H1 (cell line): ENCODE results near the gene NEGR1. TPM values are rescaled to one million over a fixed set of nuclear protein-coding genes. Genes with fewer than 3 reads are reported as not detected.

Experiments used
- CTCF ChIA-PET: fragments of 300-600 bp; sonication (Branson Sonifier 250); formaldehyde crosslinking; loops from one replicate; lab custom pipeline; 2021; ENCODE audit not compliant: partially characterized antibody; lab: Charles Lee
- POLR2A ChIA-PET: fragments of 300-600 bp; sonication (Branson Sonifier 250); formaldehyde crosslinking; loops from one replicate; lab custom pipeline; 2021; ENCODE audit warnings: inconsistent platforms; ENCODE audit not compliant: partially characterized antibody; lab: Charles Lee
- DNase-seq, 2 experiments: peaks; one replicate each; pipeline versions ENCODE4 v3.0.0 to v3.0.0-alpha.2; 2010 to 2022; ENCODE audit warnings: low spot score in 2 of 2, low read depth in 1 of 2, mixed read lengths in 1 of 2
- FAIRE-seq: peaks from 2 replicates; lab custom pipeline; 2011; peaks lifted over from hg19 to GRCh38; lab: Jason Lieb, UNC
- H2AFZ ChIP-seq: 2 replicates; pipeline ENCODE4 v1.8.1; 2012; ENCODE audit warnings: low read length, inconsistent platforms
- H2AK5ac ChIP-seq: 2 replicates; pipeline ENCODE4 v1.6.1; 2013; ENCODE audit warnings: low read depth, low read length
- H2BK120ac ChIP-seq: replicated peaks from 2 replicates; pipeline ENCODE3; 2013; ENCODE audit warnings: low read depth, low read length, inconsistent platforms
- H2BK12ac ChIP-seq: 2 replicates; pipeline ENCODE4 v1.6.1; 2013; ENCODE audit warnings: low read depth, low read length
- H2BK15ac ChIP-seq: 2 replicates; pipeline ENCODE4 v1.6.1; 2013; ENCODE audit warnings: low read length
- H2BK20ac ChIP-seq: 2 replicates; pipeline ENCODE4 v1.6.1; 2013; ENCODE audit warnings: low read length
- H2BK5ac ChIP-seq: 2 replicates; pipeline ENCODE4 v1.6.1; 2013; ENCODE audit warnings: low read depth, low read length
- H3K14ac ChIP-seq: 2 replicates; pipeline ENCODE4 v1.6.1; 2013; ENCODE audit warnings: inconsistent platforms; ENCODE audit not compliant: insufficient read length
- H3K18ac ChIP-seq: 2 replicates; pipeline ENCODE4 v1.6.1; 2013; ENCODE audit warnings: low read length; ENCODE audit errors: extremely low read depth
- H3K23ac ChIP-seq: 2 replicates; pipeline ENCODE4 v1.6.1; 2013; ENCODE audit warnings: inconsistent platforms; ENCODE audit not compliant: insufficient read length
- H3K23me2 ChIP-seq: 2 replicates; pipeline ENCODE4 v1.6.1; 2013; ENCODE audit warnings: low read depth, low read length
- H3K27ac ChIP-seq: 2 replicates; pipeline ENCODE4 v1.6.1; 2011; ENCODE audit warnings: low read depth, low read length, inconsistent platforms
- H3K27me3 ChIP-seq, 4 experiments: replicated peaks in 1 of 4; 1 replicate in 1 of 4; 2 replicates in 3 of 4; pipeline versions ENCODE4 v1.6.1 to v1.8.1; 2011 to 2013; ENCODE audit warnings: low read length in 3 of 4, mild to moderate bottlenecking in 3 of 4, inconsistent platforms in 2 of 4, mixed read lengths in 2 of 4, moderate library complexity in 1 of 4; ENCODE audit not compliant: control insufficient read depth in 3 of 4, insufficient read depth in 3 of 4; ENCODE audit errors: extremely low read depth in 1 of 4
- H3K36me3 ChIP-seq, 4 experiments: 2 replicates each; pipeline versions ENCODE4 v1.6.1 to v1.8.1; 2011 to 2013; ENCODE audit warnings: mild to moderate bottlenecking in 4 of 4, low read length in 3 of 4, moderate library complexity in 2 of 4, control low read depth in 1 of 4, inconsistent platforms in 1 of 4; ENCODE audit not compliant: insufficient read depth in 4 of 4, control insufficient read depth in 2 of 4
- H3K4ac ChIP-seq: replicated peaks from 2 replicates; pipeline ENCODE3; 2013; ENCODE audit warnings: low read length, low read depth, mixed read lengths, inconsistent platforms; ENCODE audit not compliant: insufficient read length
- H3K4me1 ChIP-seq, 4 experiments: replicated peaks in 1 of 4; 1 replicate in 1 of 4; 2 replicates in 3 of 4; pipeline versions ENCODE4 v1.6.1 to v1.8.1; 2011 to 2013; ENCODE audit warnings: low read length in 3 of 4, inconsistent platforms in 2 of 4, mixed read lengths in 1 of 4; ENCODE audit not compliant: insufficient read depth in 4 of 4, control insufficient read depth in 3 of 4
- H3K4me2 ChIP-seq, 2 experiments: 2 replicates each; pipeline versions ENCODE4 v1.6.1 to v1.8.1; 2011 to 2013; ENCODE audit warnings: low read depth in 2 of 2, low read length in 2 of 2, control low read depth in 1 of 2, inconsistent platforms in 1 of 2, mild to moderate bottlenecking in 1 of 2; ENCODE audit not compliant: insufficient read depth in 1 of 2
- H3K4me3 ChIP-seq, 4 experiments: fragments of 200-600, 300-600 bp in 1 of 4; sonication (generic), shearing (Covaris generic), sonication (Bioruptor Twin) in 1 of 4; 2 replicates each; pipeline versions ENCODE4 v1.5.1 to v1.8.1; 2011 to 2016; ENCODE audit warnings: low read length in 4 of 4, low read depth in 3 of 4, control low read depth in 2 of 4, inconsistent platforms in 2 of 4, mild to moderate bottlenecking in 2 of 4, mixed read lengths in 1 of 4, moderate library complexity in 1 of 4; ENCODE audit not compliant: insufficient read depth in 2 of 4; ENCODE audit errors: extremely low read depth in 1 of 4
- H3K56ac ChIP-seq: replicated peaks from 2 replicates; pipeline ENCODE3; 2013; ENCODE audit warnings: low read depth, mild to moderate bottlenecking, mixed read lengths, low read length, inconsistent platforms; ENCODE audit not compliant: insufficient read length
- H3K79me1 ChIP-seq: 2 replicates; pipeline ENCODE4 v1.6.1; 2013; ENCODE audit warnings: low read depth, low read length, control low read depth
- H3K79me2 ChIP-seq, 2 experiments: 2 replicates each; pipeline versions ENCODE4 v1.6.1 to v1.8.1; 2012 to 2013; ENCODE audit warnings: low read length in 2 of 2, mild to moderate bottlenecking in 2 of 2, inconsistent platforms in 1 of 2; ENCODE audit not compliant: insufficient read depth in 2 of 2, control insufficient read depth in 1 of 2
- H3K9ac ChIP-seq, 4 experiments: replicated peaks in 1 of 4; 1 replicate in 1 of 4; 2 replicates in 3 of 4; pipeline versions ENCODE4 v1.6.1 to v1.8.1; 2011 to 2013; ENCODE audit warnings: low read depth in 3 of 4, low read length in 3 of 4, control low read depth in 2 of 4, mild to moderate bottlenecking in 2 of 4, moderate library complexity in 2 of 4, inconsistent platforms in 1 of 4; ENCODE audit errors: extremely low read depth in 1 of 4
- H3K9me3 ChIP-seq, 2 experiments: 2 replicates each; pipeline versions ENCODE4 v1.6.1 to v1.8.1; 2012 to 2013; ENCODE audit warnings: mild to moderate bottlenecking in 2 of 2, moderate library complexity in 2 of 2, control low read depth in 1 of 2, inconsistent platforms in 1 of 2, low read depth in 1 of 2, low read length in 1 of 2, mixed read lengths in 1 of 2; ENCODE audit not compliant: insufficient read depth in 2 of 2
- H4K20me1 ChIP-seq, 2 experiments: replicated peaks in 1 of 2; 2 replicates each; pipeline versions ENCODE3 to v1.8.1; 2011 to 2013; ENCODE audit warnings: inconsistent platforms in 2 of 2, low read length in 2 of 2, mild to moderate bottlenecking in 1 of 2; ENCODE audit not compliant: insufficient read depth in 2 of 2, control insufficient read depth in 1 of 2
- H4K5ac ChIP-seq: 2 replicates; pipeline ENCODE4 v1.6.1; 2013; ENCODE audit warnings: low read length, low read depth, mixed read lengths, inconsistent platforms; ENCODE audit not compliant: insufficient read length
- H4K8ac ChIP-seq: 2 replicates; pipeline ENCODE4 v1.8.0; 2013; ENCODE audit warnings: mild to moderate bottlenecking, moderate library complexity, low read length, inconsistent platforms; ENCODE audit not compliant: insufficient read depth; ENCODE audit errors: extremely low read depth
- H4K91ac ChIP-seq: replicated peaks from 2 replicates; pipeline ENCODE3; 2013; ENCODE audit warnings: low read length, mixed read lengths, inconsistent platforms; ENCODE audit not compliant: insufficient read length
- ATF2 ChIP-seq: IDR thresholded peaks from 2 replicates; pipeline ENCODE4 v1.6.1; 2012; ENCODE audit warnings: low read length, inconsistent platforms
- BRCA1 ChIP-seq: IDR thresholded peaks from 2 replicates; pipeline ENCODE4 v1.6.1; 2012; ENCODE audit warnings: low read depth, low read length, improper control_type of control experiment
- CBX8 ChIP-seq: fragments of 300-800, 300-1000 bp; sonication (generic); IDR thresholded peaks from 2 replicates; pipeline ENCODE4 v1.7.1; 2016; ENCODE audit warnings: low read depth, low read length, borderline replicate concordance
- CHD1 ChIP-seq: IDR thresholded peaks from 2 replicates; pipeline ENCODE4 v1.6.1; 2012; ENCODE audit warnings: low read depth, low read length, improper control_type of control experiment
- EZH2 ChIP-seq: fragments of 200-600 bp; sonication (generic); IDR thresholded peaks from 2 replicates; pipeline ENCODE4 v1.7.1; 2012; ENCODE audit warnings: low read depth, mild to moderate bottlenecking, moderate library complexity, low read length, inconsistent platforms; ENCODE audit not compliant: severe bottlenecking
- JUN ChIP-seq: IDR thresholded peaks from 2 replicates; pipeline ENCODE4 v1.6.1; 2011; ENCODE audit warnings: low read depth, mild to moderate bottlenecking, improper control_type of control experiment, low read length
- RFX5 ChIP-seq: IDR thresholded peaks from 2 replicates; pipeline ENCODE4 v1.6.1; 2011; ENCODE audit warnings: low read depth, low read length, improper control_type of control experiment, borderline replicate concordance
- SIRT6 ChIP-seq: IDR thresholded peaks from one replicate; pipeline ENCODE4 v1.7.1; 2012; ENCODE audit warnings: low read length, inconsistent platforms
- SP1 ChIP-seq: IDR thresholded peaks from 2 replicates; pipeline ENCODE4 v1.6.1; 2011; ENCODE audit warnings: low read depth, low read length
- SUZ12 ChIP-seq: fragments of 200-600 bp; sonication (generic); IDR thresholded peaks from 2 replicates; pipeline ENCODE4 v1.6.1; 2012; ENCODE audit warnings: mild to moderate bottlenecking, inconsistent platforms, low read length, moderate library complexity, mixed read lengths
- TAF1 ChIP-seq: IDR thresholded peaks from 2 replicates; pipeline ENCODE4 v1.6.1; 2011; ENCODE audit warnings: mild to moderate bottlenecking, low read depth, low read length
- TAF7 ChIP-seq: optimal IDR thresholded peaks from 2 replicates; pipeline ENCODE3; 2011; ENCODE audit warnings: low read depth, mild to moderate bottlenecking, inconsistent platforms, low read length, moderate library complexity, borderline replicate concordance
- TBP ChIP-seq: IDR thresholded peaks from 2 replicates; pipeline ENCODE4 v1.6.1; 2011; ENCODE audit warnings: low read depth, low read length, improper control_type of control experiment
- TCF12 ChIP-seq: IDR thresholded peaks from 2 replicates; pipeline ENCODE4 v1.6.1; 2011; ENCODE audit warnings: low read depth, mild to moderate bottlenecking, low read length
- YY1 ChIP-seq: IDR thresholded peaks from 2 replicates; pipeline ENCODE4 v1.6.1; 2011; ENCODE audit warnings: low read depth, mild to moderate bottlenecking, low read length
- polyA plus RNA-seq, 7 experiments: library from polyadenylated mRNA; depleted of rRNA in 3 of 7; stranded (reverse) in 5 of 7; unstranded in 2 of 7; fragments of >200 nt in 5 of 7; fragments of 200-250 nt in 2 of 7; gene quantifications; 1 replicate in 5 of 7; 2 replicates in 1 of 7; 4 replicates in 1 of 7; pipeline versions ENCODE4 v1.2.1 to v1.2.3, GENCODE V29; 2011 to 2013; ENCODE audit warnings: missing spikeins in 2 of 7, mixed read lengths in 2 of 7
- total RNA-seq: library from RNA; stranded (reverse); fragmentation: NEBNext Ultra II Directional; extraction: Animal tissue kit (Norgen Biotek cat#: 25700); gene quantifications from 2 replicates; pipeline ENCODE4 v1.2.1, GENCODE V29; 2021

Gene NEGR1
- total and polyA plus RNA-seq, 2 of the 8 experiments (the other 6 are each of a cell fraction or from before 2014, with no cell fraction given): 0.71 to 1.3 TPM

- H4K5ac ChIP-seq: no peak overlapping the region
- H3K27ac ChIP-seq: no peak overlapping the region
- H3K36me3 ChIP-seq: no peaks in the 10 kb centered on the region
- no peak overlapping the region for H3K4me2 ChIP-seq
- H2BK12ac ChIP-seq: no peak overlapping the region
- H4K91ac ChIP-seq: no peak overlapping the region
- DNase-seq (no peak), FAIRE-seq (no peak)
- no peak overlapping the region for H3K4ac ChIP-seq
- H3K18ac ChIP-seq: no peak overlapping the region
- ChIA-PET CTCF (interaction anchor here (1.2 kb wide), 1 partner anchor 44 kb away, joined by 3 read pairs; no protein-coding TSS in a partner anchor), POLR2A (no interaction called here)
- no peaks in the 10 kb centered on the region for H3K23me2 ChIP-seq
- no peak overlapping the region for H3K4me3 ChIP-seq
- H3K9ac ChIP-seq: no peak overlapping the region
- no peaks in the 10 kb centered on the region for H4K20me1 ChIP-seq
- H2AFZ ChIP-seq: no peak overlapping the region
- no peak overlapping the region for H4K8ac ChIP-seq
- H3K27me3 ChIP-seq: no peaks in the 10 kb centered on the region
- no peak overlapping the region for H2BK5ac ChIP-seq
- H3K9me3 ChIP-seq: no peaks in the 10 kb centered on the region
- no peak overlapping the region for H3K56ac ChIP-seq
- H3K79me2 ChIP-seq: no peaks in the 10 kb centered on the region
- TF ChIP-seq ATF2: no peak
- TF ChIP-seq YY1: no peak
- TF ChIP-seq JUN: no peak
- no peak for TF ChIP-seq TCF12
- no peak for TF ChIP-seq CBX8
- no peak for TF ChIP-seq SIRT6
- TF ChIP-seq TBP: no peak
- TF ChIP-seq RFX5: no peak
- no peak for TF ChIP-seq TAF1
- no peak for TF ChIP-seq BRCA1
- TF ChIP-seq SP1: no peak
- no peak for TF ChIP-seq SUZ12
- TF ChIP-seq TAF7: no peak
- TF ChIP-seq EZH2: no peak
- TF ChIP-seq CHD1: no peak
- H3K14ac ChIP-seq: no peak overlapping the region
- H2BK15ac ChIP-seq: no peak overlapping the region
- no peak overlapping the region for H2BK20ac ChIP-seq
- H3K23ac ChIP-seq: no peak overlapping the region
- H2BK120ac ChIP-seq: no peak overlapping the region
- H3K79me1 ChIP-seq: no peaks in the 10 kb centered on the region
- no peaks in the 10 kb centered on the region for H3K4me1 ChIP-seq
- no peak overlapping the region for H2AK5ac ChIP-seq
Measured at GRCh38 chr1:71785450-71785849, 496.9 kb downstream of the NEGR1 start.
